ENCODE data around the gene ZNF414. TPM values are rescaled to one million over a fixed set of nuclear protein-coding genes. Genes with fewer than 3 reads are reported as not detected.

The ZNF414 gene
- total RNA-seq, 4 donors from 2014 or later, result 3.6 to 18.9 (median 10.3) TPM

DNA sequence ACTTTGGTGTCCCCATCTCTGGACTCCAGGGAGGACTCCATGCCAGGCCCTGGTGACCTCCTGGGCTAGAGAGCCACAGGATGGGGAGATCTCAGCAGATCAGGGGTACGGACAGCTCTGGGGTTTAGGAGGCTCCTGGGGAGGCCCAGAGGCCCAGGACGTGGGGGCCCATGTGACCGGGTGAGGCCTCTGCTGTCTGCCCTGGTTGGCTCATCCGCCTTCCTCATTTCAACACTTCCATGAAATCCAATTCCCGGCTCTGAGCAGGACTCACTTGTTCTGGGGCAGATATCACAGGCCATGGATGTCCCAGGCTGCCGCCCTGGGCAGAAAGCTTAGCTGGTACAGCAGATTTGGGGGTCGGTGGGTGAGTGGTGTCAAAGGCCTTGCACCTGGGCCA is 10.5 kb downstream of the ZNF414 start:
- Histone ChIP-seq H3K27me3 (no peaks in the 10 kb centered on the region), H3K36me3 (no peaks in the 10 kb centered on the region), H3K27ac (no peak overlapping the region), H3K4me1 (peaks cover 0 to 18% (median 11%) of the 10 kb centered on the region in 3 donors), H3K9me3 (no peaks in the 10 kb centered on the region), H3K4me3 (no peak overlapping the region)
- 80 to 83% methylated on average over 2 to 3 of the region's 7 CpGs for WGBS, 2 donors (ENCODE audit: low coverage in 1 of 2)
- TF ChIP-seq EP300 (IDR thresholded peaks at IDR 0.05) (no peak), POLR2AphosphoS5 (IDR thresholded peaks at IDR 0.05) (no peak), POLR2A (IDR thresholded peaks at IDR 0.05) (no peak)
- TF ChIP-seq, protein P1, sequence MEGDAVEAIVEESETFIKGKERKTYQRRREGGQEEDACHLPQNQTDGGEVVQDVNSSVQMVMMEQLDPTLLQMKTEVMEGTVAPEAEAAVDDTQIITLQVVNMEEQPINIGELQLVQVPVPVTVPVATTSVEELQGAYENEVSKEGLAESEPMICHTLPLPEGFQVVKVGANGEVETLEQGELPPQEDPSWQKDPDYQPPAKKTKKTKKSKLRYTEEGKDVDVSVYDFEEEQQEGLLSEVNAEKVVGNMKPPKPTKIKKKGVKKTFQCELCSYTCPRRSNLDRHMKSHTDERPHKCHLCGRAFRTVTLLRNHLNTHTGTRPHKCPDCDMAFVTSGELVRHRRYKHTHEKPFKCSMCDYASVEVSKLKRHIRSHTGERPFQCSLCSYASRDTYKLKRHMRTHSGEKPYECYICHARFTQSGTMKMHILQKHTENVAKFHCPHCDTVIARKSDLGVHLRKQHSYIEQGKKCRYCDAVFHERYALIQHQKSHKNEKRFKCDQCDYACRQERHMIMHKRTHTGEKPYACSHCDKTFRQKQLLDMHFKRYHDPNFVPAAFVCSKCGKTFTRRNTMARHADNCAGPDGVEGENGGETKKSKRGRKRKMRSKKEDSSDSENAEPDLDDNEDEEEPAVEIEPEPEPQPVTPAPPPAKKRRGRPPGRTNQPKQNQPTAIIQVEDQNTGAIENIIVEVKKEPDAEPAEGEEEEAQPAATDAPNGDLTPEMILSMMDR (IDR thresholded peaks at IDR 0.05), result no peak
- no peak for ATAC-seq

DNA sequence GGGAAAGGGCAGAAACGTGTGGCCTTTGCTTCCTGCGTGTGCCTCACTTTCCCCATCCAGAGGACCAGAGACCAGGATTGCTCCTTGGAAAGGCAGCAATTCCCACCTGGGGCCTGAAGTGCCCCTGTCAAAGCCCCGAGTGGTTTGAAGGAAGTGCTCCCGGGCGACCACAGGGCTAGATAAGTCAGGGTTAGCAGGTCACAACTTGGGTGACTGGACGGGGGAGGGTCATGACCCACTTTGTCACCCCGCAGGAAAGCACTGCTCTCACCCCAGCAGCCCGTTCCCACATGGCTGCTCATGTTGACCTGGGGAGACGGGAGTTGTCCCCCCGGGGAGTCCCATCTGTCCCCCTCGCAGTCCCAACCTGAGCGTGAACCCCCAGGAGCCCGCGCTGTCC is 12.0 kb downstream of the ZNF414 start:
- Histone ChIP-seq H3K36me3 (no peaks in the 10 kb centered on the region), H3K4me1 (peaks cover 0 to 18% (median 11%) of the 10 kb centered on the region in 3 donors), H3K9me3 (no peaks in the 10 kb centered on the region), H3K4me3 (no peak overlapping the region), H3K27ac (no peak overlapping the region), H3K27me3 (no peaks in the 10 kb centered on the region)
- WGBS, 2 donors (ENCODE audit: low coverage in 1 of 2), result 53% methylated on average over 2 of the region's 14 CpGs; no CpG with 5 or more reads in 1 of the 2 donors
- TF ChIP-seq, protein P1 (IDR thresholded peaks at IDR 0.05), result no peak
- TF ChIP-seq POLR2AphosphoS5 (IDR thresholded peaks at IDR 0.05) (no peak), POLR2A (IDR thresholded peaks at IDR 0.05) (no peak), EP300 (IDR thresholded peaks at IDR 0.05) (no peak)
- ATAC-seq, result no peak

DNA sequence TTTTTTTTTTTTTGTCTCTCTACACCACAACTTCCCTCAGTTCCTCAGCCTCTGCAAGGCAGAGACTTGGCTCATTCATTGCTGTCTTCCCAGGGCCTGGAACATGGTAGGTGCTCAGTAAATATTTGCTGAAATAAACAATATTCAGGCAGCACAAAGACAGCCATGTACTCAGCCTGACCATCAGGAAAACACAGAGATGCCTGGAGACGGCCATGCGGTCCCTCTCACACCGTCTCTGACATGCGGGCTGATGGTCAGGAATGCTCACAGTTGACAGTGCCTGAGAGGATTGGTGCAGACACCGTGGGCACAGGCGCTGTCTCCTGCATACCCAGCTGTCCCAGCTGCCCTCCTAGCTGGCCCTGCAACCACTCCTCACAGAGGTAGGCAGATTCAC is 12.5 kb downstream of the ZNF414 start:
- H3K4me3 ChIP-seq, result no peak overlapping the region
- H3K27me3 ChIP-seq, result no peaks in the 10 kb centered on the region
- TF ChIP-seq POLR2AphosphoS5 (IDR thresholded peaks at IDR 0.05) (no peak), EP300 (IDR thresholded peaks at IDR 0.05) (no peak), POLR2A (IDR thresholded peaks at IDR 0.05) (no peak)
- TF ChIP-seq, protein P1 (IDR thresholded peaks at IDR 0.05), result no peak
- no peaks in the 10 kb centered on the region for H3K36me3 ChIP-seq
- ATAC-seq, result no peak
- no peak overlapping the region for H3K27ac ChIP-seq
- no peaks in the 10 kb centered on the region for H3K9me3 ChIP-seq
- no CpG with 5 or more reads among the region's 6 CpGs for WGBS, 2 donors (ENCODE audit: low coverage in 1 of 2)
- H3K4me1 ChIP-seq, result peaks cover 0 to 15% (median 9%) of the 10 kb centered on the region in 3 donors

DNA sequence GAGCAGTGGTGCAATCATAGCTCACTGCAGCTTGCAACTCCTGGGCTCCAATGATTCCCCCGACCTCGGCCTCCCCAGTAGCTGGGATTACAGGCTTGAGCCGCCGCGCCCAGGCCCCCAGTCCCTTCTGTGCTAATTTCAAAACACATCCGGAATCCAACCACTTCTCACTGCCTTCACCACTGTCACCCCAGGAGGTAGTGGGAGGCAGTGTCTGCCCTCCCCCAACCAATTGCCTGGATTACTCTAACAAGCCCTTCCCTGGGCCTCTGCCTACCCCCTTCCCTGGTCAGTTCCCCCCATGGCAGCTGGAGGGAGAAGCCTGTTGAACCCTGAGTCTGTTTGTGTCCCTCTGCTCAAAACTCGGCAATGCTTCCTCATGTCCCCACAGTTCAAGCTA is 13.8 kb downstream of the ZNF414 start:
- no peaks in the 10 kb centered on the region for H3K36me3 ChIP-seq
- TF ChIP-seq POLR2AphosphoS5 (IDR thresholded peaks at IDR 0.05), result no peak
- no peak for TF ChIP-seq EP300 (IDR thresholded peaks at IDR 0.05)
- TF ChIP-seq, protein P1 (IDR thresholded peaks at IDR 0.05), result no peak
- TF ChIP-seq POLR2A (IDR thresholded peaks at IDR 0.05), result no peak
- no peaks in the 10 kb centered on the region for H3K9me3 ChIP-seq
- WGBS, 2 donors (ENCODE audit: low coverage in 1 of 2), result 50 to 51% methylated on average over 2 to 4 of the region's 7 CpGs
- no peak for ATAC-seq
- no peaks in the 10 kb centered on the region for H3K27me3 ChIP-seq
- no peak overlapping the region for H3K4me3 ChIP-seq
- no peak overlapping the region for H3K27ac ChIP-seq
- H3K4me1 ChIP-seq, result peaks cover 0 to 1% (median 0%) of the 10 kb centered on the region in 3 donors

DNA sequence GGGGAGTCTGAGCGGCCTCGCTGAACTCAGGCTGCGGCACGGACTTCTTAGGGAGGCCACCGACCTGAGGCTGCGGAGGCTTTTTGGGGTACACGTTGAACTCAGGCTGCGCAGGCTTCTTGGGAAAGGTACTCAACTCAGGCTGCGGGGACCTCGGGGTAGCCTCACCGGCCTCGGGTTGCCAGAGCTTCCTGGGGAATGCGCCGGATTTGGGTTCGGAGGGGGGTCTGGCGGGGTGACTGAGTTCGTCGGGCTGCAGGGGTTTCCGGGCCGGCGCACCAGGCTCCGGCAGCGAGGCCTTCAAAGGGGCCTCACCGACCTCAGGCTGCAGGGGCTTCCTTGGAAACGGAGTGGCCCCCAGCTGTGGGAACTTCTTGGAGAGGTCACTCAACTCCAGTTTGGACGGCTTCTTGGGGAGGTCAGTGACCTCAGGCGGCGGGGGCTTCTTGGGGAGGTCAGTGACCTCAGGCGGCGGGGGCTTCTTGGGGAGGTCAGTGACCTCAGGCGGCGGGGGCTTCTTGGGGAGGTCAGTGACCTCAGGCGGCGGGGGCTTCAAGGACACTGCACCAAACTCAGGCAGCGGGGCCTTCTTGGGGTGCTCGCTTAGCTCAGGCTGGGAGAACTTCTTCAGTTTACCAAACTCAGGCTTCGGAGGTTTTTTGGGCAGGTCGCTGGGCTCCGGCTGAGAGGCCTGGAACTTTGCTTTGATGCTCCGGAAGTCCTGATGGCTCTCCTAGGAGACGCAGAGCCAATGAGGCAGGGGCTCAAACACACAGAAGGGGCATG is 14.7 kb downstream of the ZNF414 start:
- Histone ChIP-seq H3K36me3 (no peaks in the 10 kb centered on the region), H3K4me3 (no peak overlapping the region), H3K4me1 (no peaks in the 10 kb centered on the region), H3K27ac (no peak overlapping the region), H3K9me3 (no peaks in the 10 kb centered on the region), H3K27me3 (no peaks in the 10 kb centered on the region)
- TF ChIP-seq, protein P1 (IDR thresholded peaks at IDR 0.05), result no peak
- no peak for TF ChIP-seq POLR2A (IDR thresholded peaks at IDR 0.05)
- TF ChIP-seq POLR2AphosphoS5 (IDR thresholded peaks at IDR 0.05), result no peak
- TF ChIP-seq EP300 (IDR thresholded peaks at IDR 0.05), result no peak
- 100% methylated on average over 1 of the region's 41 CpGs; no CpG with 5 or more reads in 1 of the 2 donors for WGBS, 2 donors (ENCODE audit: low coverage in 1 of 2)
- no peak for ATAC-seq

Measured in gastroesophageal sphincter (tissue), 4 donors.